GM21786 (cell line): ENCODE data around the gene ATF6.
"Not testable (repeated sequence)": the region's sequence is repeated elsewhere in the genome, so short reads cannot be mapped to it uniquely, and the experiment has no call there.

Source experiments
- ATAC-seq: cut with Tn5 transposase; IDR thresholded peaks from one replicate; pipeline ENCODE4 v1.9.1; 2021; ENCODE audit not compliant: unreplicated experiment

Gene ATF6

GRCh38 chr1:161832299-161832907 is 66.3 kb downstream of the ATF6 start:
- not testable (repeated sequence) for ATAC-seq

GRCh38 chr1:161834967-161835550 is 68.9 kb downstream of the ATF6 start:
- ATAC-seq = no peak

GRCh38 chr1:161836018-161836417 is 69.9 kb downstream of the ATF6 start:
- no peak for ATAC-seq

GRCh38 chr1:161838362-161838761 is 72.2 kb downstream of the ATF6 start:
- no peak for ATAC-seq

GRCh38 chr1:161838885-161839284 is 72.8 kb downstream of the ATF6 start:
- no peak for ATAC-seq

GRCh38 chr1:161839591-161839990 is 73.5 kb downstream of the ATF6 start:
- no peak for ATAC-seq

- no peak for ATAC-seq
These were observed 74.2 kb downstream of the ATF6 start for GRCh38 chr1:161840363-161840762.

- no peak for ATAC-seq
These were observed 77.0 kb downstream of the ATF6 start for GRCh38 chr1:161843156-161843555.

GRCh38 chr1:161844696-161845095 is 78.6 kb downstream of the ATF6 start:
- no peak for ATAC-seq

- ATAC-seq = no peak
These were observed 82.6 kb downstream of the ATF6 start for GRCh38 chr1:161848676-161849075.

- no peak for ATAC-seq
These were observed 83.4 kb downstream of the ATF6 start for GRCh38 chr1:161849518-161849917.

GRCh38 chr1:161855260-161855659 is 89.1 kb downstream of the ATF6 start:
- ATAC-seq = no peak

GRCh38 chr1:161858271-161858670 is 92.2 kb downstream of the ATF6 start:
- no peak for ATAC-seq

- no peak for ATAC-seq
These were observed 97.4 kb downstream of the ATF6 start for GRCh38 chr1:161863549-161863948.

GRCh38 chr1:161864577-161864976 is 98.5 kb downstream of the ATF6 start:
- ATAC-seq = no peak

GRCh38 chr1:161866241-161866640 is 100.1 kb downstream of the ATF6 start:
- no peak for ATAC-seq

GRCh38 chr1:161868832-161869231 is 102.7 kb downstream of the ATF6 start:
- ATAC-seq = no peak

- ATAC-seq = no peak
These were observed 103.2 kb downstream of the ATF6 start for GRCh38 chr1:161869291-161869690.

GRCh38 chr1:161872506-161872905 is 106.4 kb downstream of the ATF6 start:
- no peak for ATAC-seq

GRCh38 chr1:161879261-161879660 is 113.1 kb downstream of the ATF6 start:
- ATAC-seq = no peak

GRCh38 chr1:161884475-161884874 is 118.4 kb downstream of the ATF6 start:
- no peak for ATAC-seq

GRCh38 chr1:161885003-161885402 is 118.9 kb downstream of the ATF6 start:
- ATAC-seq = no peak

- no peak for ATAC-seq
These were observed 119.6 kb downstream of the ATF6 start for GRCh38 chr1:161885759-161886158.
